ENCODE data around the gene TXK. TPM values are rescaled to one million over a fixed set of nuclear protein-coding genes. Genes with fewer than 3 reads are reported as not detected.

Gene TXK
- total and polyA plus RNA-seq, 10 of the 15 experiments (the other 5 are each of a cell fraction or from before 2014, with no cell fraction given): 0.44 to 2.9 (median 1.4) TPM

GRCh38 chr4:48175328-48175727 lies 41.3 kb upstream of the TXK start:
- peaks cover 10% of the 10 kb centered on the region for H3K9me3 ChIP-seq (replicated peaks; ENCODE audit: control insufficient read depth, insufficient read depth, low read length)
- peak overlapping the region; percentile 51; the same call in 1 of the 2 replicates for H3K27ac ChIP-seq (ENCODE audit: control insufficient read depth, insufficient read depth)
- in situ Hi-C loops (cut with MboI) (no loop called here), intact Hi-C loops (cut with micrococcal nuclease; ENCODE audit: unreplicated experiment) (no loop called here)
- no peak overlapping the region for H2AFZ ChIP-seq (ENCODE audit: control insufficient read depth, low read depth, low read length)
- no peak overlapping the region for H3K9ac ChIP-seq (ENCODE audit: control insufficient read depth, insufficient read depth, low read length)
- TF ChIP-seq SMARCA5 (IDR thresholded peaks at IDR 0.05) (no peak), FOXM1 (IDR thresholded peaks at IDR 0.05; ENCODE audit: low read depth, low read length) (no peak), FOS (IDR thresholded peaks at IDR 0.05; ENCODE audit: borderline replicate concordance, extremely low read depth, insufficient read length) (no peak), ZNF217 (IDR thresholded peaks at IDR 0.05) (no peak), ETV6 (conservative IDR thresholded peaks at IDR 0.05 in 1 of 2, IDR thresholded peaks at IDR 0.05 in 1 of 2; ENCODE audit: borderline replicate concordance in 1 of 2, low read depth in 1 of 2) (no peak), ZNF274 (IDR thresholded peaks at IDR 0.05; ENCODE audit: insufficient read depth, insufficient read length) (no peak), MTA2 (IDR thresholded peaks at IDR 0.05; ENCODE audit: low read depth) (no peak), CBX3 (IDR thresholded peaks at IDR 0.05; ENCODE audit: borderline replicate concordance, low read depth) (no peak), PAX8 (IDR thresholded peaks at IDR 0.05) (no peak)
- peak overlapping the region; percentile 22; the same call in 1 of the 2 replicates for H3K4me2 ChIP-seq (ENCODE audit: control insufficient read depth, insufficient read depth)
- BruUV-seq (replicated peaks): no TSS peak
- H3K27me3 ChIP-seq (replicated peaks in 1 of 2; ENCODE audit: control insufficient read depth in 2 of 2, insufficient read depth in 2 of 2, low read length in 1 of 2): no peaks in the 10 kb centered on the region
- DNase-seq (ENCODE audit: low read depth, low spot score): no peak
- ChIA-PET RAD21 (ENCODE audit: unreplicated experiment) (interaction anchor here (1.0 to 4.6 kb wide), 6 partner anchors 10 to 37 kb away, joined by 3 to 19 read pairs (median 10); no protein-coding TSS in a partner anchor), SMC1A (ENCODE audit: uncharacterized antibody, unreplicated experiment) (interaction anchor here (0.9 to 4.7 kb wide), 13 partner anchors 13 to 116 kb away, joined by 3 to 36 read pairs (median 8); no protein-coding TSS in a partner anchor), CTCF (interaction anchor here (0.7 to 4.8 kb wide), 6 partner anchors 18 to 307 kb away, joined by 3 to 37 read pairs (median 12); no protein-coding TSS in a partner anchor), POLR2A (interaction anchor here (0.6 to 2.0 kb wide), 5 partner anchors 8 to 85 kb away, joined by 3 to 6 read pairs (median 3); no protein-coding TSS in a partner anchor)
- peaks cover 46% of the 10 kb centered on the region for H3K79me2 ChIP-seq (ENCODE audit: control insufficient read depth, insufficient read depth, low read length)
- ATAC-seq: no peak
- 87% methylated on average over 7 of the region's 7 CpGs for WGBS (ENCODE audit: insufficient coverage, insufficient replicate concordance, low lambda C conversion rate, missing lambda C conversion rate)
- peaks cover 34% of the 10 kb centered on the region for H3K4me1 ChIP-seq (ENCODE audit: control insufficient read depth, insufficient read depth, low read length)
- no peak overlapping the region for H3K4me3 ChIP-seq
- H3K36me3 ChIP-seq (ENCODE audit: control insufficient read depth in 2 of 2, insufficient read depth in 2 of 2, low read length in 1 of 2): peaks cover 3 to 11% of the 10 kb centered on the region in 2 experiments; a peak in 2 of 4 replicates
- no peak for FAIRE-seq
- no peaks in the 10 kb centered on the region for H4K20me1 ChIP-seq (ENCODE audit: control insufficient read depth, insufficient read depth)

All from GM12878 (cell line).